Measurements from ENCODE around the gene TMEM119.

GRCh38 chr12:108577458-108577857 is 20.4 kb downstream of the TMEM119 start:
- TF ChIP-seq CTCF (IDR thresholded peaks at IDR 0.05) = no peak
- no peak for TF ChIP-seq EP300 (IDR thresholded peaks at IDR 0.05)

Data from tibial nerve (tissue), 4 donors.